PC-9 (cell line): ENCODE results near the gene GSK3B. TPM values are rescaled to one million over a fixed set of nuclear protein-coding genes. Genes with fewer than 3 reads are reported as not detected.

Experiments used
- BruUV-seq: library from RNA; stranded (reverse); fragments of 400-500 nt; replicated peaks from 2 replicates; lab custom pipeline; 2021; lab: Mats Ljungman, UMichigan
- CTCF ChIA-PET: fragments of 300-600 bp; sonication (Branson Sonifier 250); formaldehyde crosslinking; loops from one replicate; lab custom pipeline; 2022; ENCODE audit warnings: antibody characterized with exemption; lab: Charles Lee
- POLR2A ChIA-PET: fragments of 300-600 bp; sonication (Branson Sonifier 250); formaldehyde crosslinking; loops from one replicate; lab custom pipeline; 2022; ENCODE audit warnings: antibody characterized with exemption; ENCODE audit not compliant: unreplicated experiment; lab: Charles Lee
- DNase-seq, 2 experiments: peaks; one replicate each; pipeline versions ENCODE4 v3.0.0 to v3.0.0-alpha.2; 2015 to 2022; ENCODE audit warnings: mixed read lengths in 1 of 2
- H2AFZ ChIP-seq: fragments of 200-600 bp; sonication (generic); 2 replicates; pipeline ENCODE4 v1.8.1; 2017; ENCODE audit warnings: antibody characterized with exemption
- H3F3A ChIP-seq: fragments of 200-600 bp; sonication (generic); 2 replicates; pipeline ENCODE4 v1.8.1; 2017; ENCODE audit warnings: antibody characterized with exemption, mild to moderate bottlenecking, low read depth; ENCODE audit not compliant: insufficient read depth
- H3K27ac ChIP-seq: fragments of 200-600 bp; sonication (generic); 2 replicates; pipeline ENCODE4 v1.6.1; 2016; ENCODE audit warnings: mixed run types
- H3K27me3 ChIP-seq: fragments of 200-600 bp; sonication (generic); 2 replicates; pipeline ENCODE4 v1.6.1; 2016; ENCODE audit warnings: low read depth, mixed run types; ENCODE audit not compliant: insufficient read depth
- H3K36me3 ChIP-seq: fragments of 200-600 bp; sonication (generic); 2 replicates; pipeline ENCODE4 v1.6.1; 2016; ENCODE audit warnings: low read depth, mixed run types
- H3K4me1 ChIP-seq: fragments of 200-600 bp; sonication (generic); replicated peaks from 2 replicates; pipeline ENCODE4 v1.6.1; 2016; ENCODE audit warnings: mixed run types; ENCODE audit not compliant: insufficient read depth
- H3K4me2 ChIP-seq: fragments of 200-600 bp; sonication (generic); 2 replicates; pipeline ENCODE4 v1.6.1; 2017; ENCODE audit warnings: mixed run types
- H3K4me3 ChIP-seq: fragments of 200-600 bp; sonication (generic); 2 replicates; pipeline ENCODE4 v1.6.1; 2016; ENCODE audit warnings: mixed run types
- H3K79me2 ChIP-seq: fragments of 200-600 bp; sonication (generic); 2 replicates; pipeline ENCODE4 v1.6.1; 2017; ENCODE audit warnings: low read depth, mixed run types
- H3K9me2 ChIP-seq: fragments of 200-600 bp; sonication (generic); 2 replicates; pipeline ENCODE4 v1.8.1; 2017; ENCODE audit warnings: mild to moderate bottlenecking; ENCODE audit not compliant: insufficient read depth
- H3K9me3 ChIP-seq: fragments of 200-600 bp; sonication (generic); 2 replicates; pipeline ENCODE4 v1.8.1; 2016; ENCODE audit warnings: low read depth; ENCODE audit not compliant: insufficient read depth
- H4K20me1 ChIP-seq: fragments of 200-600 bp; sonication (generic); 2 replicates; pipeline ENCODE4 v1.8.1; 2017; ENCODE audit not compliant: insufficient read depth
- CTCF ChIP-seq: fragments of 200-600 bp; sonication (generic); conservative IDR thresholded peaks from 2 replicates; pipeline ENCODE4 v1.6.1; 2017; ENCODE audit warnings: mixed run types, antibody characterized with exemption, mild to moderate bottlenecking, moderate library complexity
- EZH2 ChIP-seq: fragments of 200-600 bp; sonication (generic); IDR thresholded peaks from 2 replicates; pipeline ENCODE4 v1.8.0; 2017; ENCODE audit warnings: antibody characterized with exemption, low read depth
- intact Hi-C: fragments of 100-400 bp; cut with micrococcal nuclease; formaldehyde crosslinking; loops from one replicate; pipeline ENCODE4 v1.10.0; 2022; ENCODE audit not compliant: unreplicated experiment
- total RNA-seq: library from RNA; stranded (reverse); gene quantifications from 2 replicates; pipeline ENCODE4 v1.2.3, GENCODE V29; 2021

The GSK3B gene
- total RNA-seq, 1 experiment from 2014 or later: 62.0 TPM

GRCh38 chr3:119794971-119795612 lies 299.2 kb downstream of the GSK3B start:
- peak overlapping the region; percentile 29; the same call in 1 of the 2 replicates for H2AFZ ChIP-seq
- peak overlapping the region; percentile 62 for H3K4me2 ChIP-seq
- no peaks in the 10 kb centered on the region for H3K36me3 ChIP-seq
- no peaks in the 10 kb centered on the region for H3K9me2 ChIP-seq
- no peaks in the 10 kb centered on the region for H3K27me3 ChIP-seq
- no peaks in the 10 kb centered on the region for H4K20me1 ChIP-seq
- no peak overlapping the region for H3K27ac ChIP-seq
- H3K4me3 ChIP-seq: no peak overlapping the region
- peaks cover 21% of the 10 kb centered on the region for H3K4me1 ChIP-seq
- ChIA-PET CTCF (no interaction called here), POLR2A (interaction anchor here (0.8 kb wide), 1 partner anchor 300 kb away, joined by 5 read pairs; no protein-coding TSS in a partner anchor)
- no peaks in the 10 kb centered on the region for H3F3A ChIP-seq
- TF ChIP-seq CTCF (no peak), EZH2 (no peak)
- BruUV-seq: no TSS peak
- H3K79me2 ChIP-seq: no peaks in the 10 kb centered on the region
- DNase-seq: peak; percentile 63 to 72
- intact Hi-C loops: no loop called here
- peaks cover 3% of the 10 kb centered on the region; the same call in 1 of the 2 replicates for H3K9me3 ChIP-seq

- Histone ChIP-seq H3F3A (no peaks in the 10 kb centered on the region), H4K20me1 (no peaks in the 10 kb centered on the region), H2AFZ (no peak overlapping the region), H3K4me1 (peaks cover 21% of the 10 kb centered on the region), H3K79me2 (no peaks in the 10 kb centered on the region), H3K27ac (no peak overlapping the region), H3K4me3 (no peak overlapping the region), H3K9me3 (peaks cover 3% of the 10 kb centered on the region; the same call in 1 of the 2 replicates), H3K27me3 (no peaks in the 10 kb centered on the region), H3K36me3 (no peaks in the 10 kb centered on the region), H3K4me2 (no peak overlapping the region), H3K9me2 (no peaks in the 10 kb centered on the region)
- intact Hi-C loops: no loop called here
- no peak for TF ChIP-seq EZH2
- no peak for TF ChIP-seq CTCF
- DNase-seq: no peak
- no TSS peak for BruUV-seq
- ChIA-PET CTCF (no interaction called here), POLR2A (interaction anchor here (0.8 kb wide), 1 partner anchor 301 kb away, joined by 5 read pairs; no protein-coding TSS in a partner anchor)
These were observed 299.8 kb downstream of the GSK3B start for GRCh38 chr3:119794401-119794800.

GRCh38 chr3:119792270-119792669 lies 302.0 kb downstream of the GSK3B start:
- H3K36me3 ChIP-seq: no peaks in the 10 kb centered on the region
- H3K27ac ChIP-seq: no peak overlapping the region
- H3F3A ChIP-seq: no peaks in the 10 kb centered on the region
- CTCF ChIA-PET: no interaction called here
- BruUV-seq: no TSS peak
- no peaks in the 10 kb centered on the region for H3K9me2 ChIP-seq
- H4K20me1 ChIP-seq: no peaks in the 10 kb centered on the region
- intact Hi-C loops: no loop called here
- no peaks in the 10 kb centered on the region for H3K79me2 ChIP-seq
- peaks cover 3% of the 10 kb centered on the region; the same call in 1 of the 2 replicates for H3K9me3 ChIP-seq
- TF ChIP-seq CTCF (no peak), EZH2 (no peak)
- no peak overlapping the region for H3K4me2 ChIP-seq
- H2AFZ ChIP-seq: no peak overlapping the region
- POLR2A ChIA-PET: no interaction called here
- no peak overlapping the region for H3K4me3 ChIP-seq
- H3K4me1 ChIP-seq: peaks cover 21% of the 10 kb centered on the region
- no peak for DNase-seq
- H3K27me3 ChIP-seq: no peaks in the 10 kb centered on the region
